Uterus (tissue), 4 donors: Measurements from ENCODE around the gene GRXCR1. TPM values are rescaled to one million over a fixed set of nuclear protein-coding genes. Genes with fewer than 3 reads are reported as not detected.

Experiments used
- DNase-seq, 2 donors: peaks; one replicate each; pipeline ENCODE4 v3.0.0-alpha.2; 2019 to 2020
- H3K27ac ChIP-seq, 2 donors: fragments of 200-600 bp; sonication (generic); 1 replicate in 1 of 2; 2 replicates in 1 of 2; pipeline ENCODE4 v1.5.1; 2016 to 2018
- H3K27me3 ChIP-seq, 2 donors: fragments of 200-600 bp; sonication (generic); one replicate each; pipeline ENCODE4 v1.5.1; 2018 to 2019; ENCODE audit warnings: control low read depth in 1 of 2
- H3K36me3 ChIP-seq, 2 donors: fragments of 200-600 bp; sonication (generic); one replicate each; pipeline ENCODE4 v1.5.1; 2019; ENCODE audit warnings: control low read depth in 1 of 2
- H3K4me1 ChIP-seq, 2 donors: fragments of 200-600 bp; sonication (generic); one replicate each; pipeline ENCODE4 v1.5.1; 2018 to 2019; ENCODE audit warnings: control low read depth in 1 of 2
- H3K4me3 ChIP-seq, 2 donors: fragments of 200-600 bp; sonication (generic); 1 replicate in 1 of 2; 2 replicates in 1 of 2; pipeline ENCODE4 v1.5.1; 2018 to 2019; ENCODE audit warnings: mild to moderate bottlenecking in 1 of 2
- H3K9me3 ChIP-seq, 2 donors: fragments of 200-600 bp; sonication (generic); one replicate each; pipeline ENCODE4 v1.5.1; 2019; ENCODE audit warnings: control low read depth in 1 of 2
- CTCF ChIP-seq, 4 experiments: fragments of 200-600 bp in 2 of 4; fragments of 450-650 bp in 2 of 4; sonication (generic) in 2 of 4; IDR thresholded peaks; one replicate each; pipeline ENCODE4 v1.5.1; 2016 to 2019; ENCODE audit warnings: antibody characterized with exemption in 4 of 4, mild to moderate bottlenecking in 2 of 4, moderate library complexity in 1 of 4
- POLR2A ChIP-seq, 2 donors: fragments of 450-650 bp; IDR thresholded peaks; one replicate each; pipeline ENCODE4 v1.6.1; 2016; ENCODE audit warnings: antibody characterized with exemption in 2 of 2, mild to moderate bottlenecking in 1 of 2, moderate library complexity in 1 of 2
- intact Hi-C: fragments of 100-400 bp; cut with DNase I; formaldehyde crosslinking; loops from one replicate; pipeline ENCODE4 v1.15.1; 2023; ENCODE audit warnings: low total_unique reads
- total RNA-seq, 4 donors: library from RNA; depleted of rRNA in 3 of 4; stranded (reverse); fragments of >200 nt in 3 of 4; gene quantifications; one replicate each; pipeline versions ENCODE4 v1.1.0 to v1.2.4, GENCODE V29; 2014 to 2023
- donor health status: DM: yes; HTN: yes; CAD: no.

The GRXCR1 gene
- total RNA-seq, 4 donors from 2014 or later, result not detected

- Histone ChIP-seq H3K4me1 (no peaks in the 10 kb centered on the region), H3K27me3 (no peaks in the 10 kb centered on the region), H3K27ac (no peak overlapping the region), H3K4me3 (no peak overlapping the region), H3K9me3 (no peaks in the 10 kb centered on the region), H3K36me3 (no peaks in the 10 kb centered on the region)
- no peak for TF ChIP-seq CTCF (IDR thresholded peaks at IDR 0.05)
- no peak for TF ChIP-seq POLR2A (IDR thresholded peaks at IDR 0.05)
- no peak for DNase-seq
- intact Hi-C loops, result no loop called here
These were observed 30.9 kb downstream of the GRXCR1 start for GRCh38 chr4:42923431-42923830.

- H3K4me3 ChIP-seq, result no peak overlapping the region
- H3K4me1 ChIP-seq, result no peaks in the 10 kb centered on the region
- H3K9me3 ChIP-seq, result no peaks in the 10 kb centered on the region
- TF ChIP-seq POLR2A (IDR thresholded peaks at IDR 0.05) (no peak), CTCF (IDR thresholded peaks at IDR 0.05) (no peak)
- no peaks in the 10 kb centered on the region for H3K36me3 ChIP-seq
- DNase-seq, result no peak
- H3K27ac ChIP-seq, result no peak overlapping the region
- no peaks in the 10 kb centered on the region for H3K27me3 ChIP-seq
- intact Hi-C loops, result no loop called here
These were observed 33.4 kb downstream of the GRXCR1 start for GRCh38 chr4:42925921-42926320.

- TF ChIP-seq CTCF (IDR thresholded peaks at IDR 0.05) (no peak), POLR2A (IDR thresholded peaks at IDR 0.05) (no peak)
- Histone ChIP-seq H3K36me3 (no peaks in the 10 kb centered on the region), H3K27me3 (no peaks in the 10 kb centered on the region), H3K4me3 (no peak overlapping the region), H3K9me3 (no peaks in the 10 kb centered on the region), H3K27ac (no peak overlapping the region), H3K4me1 (no peaks in the 10 kb centered on the region)
- intact Hi-C loops, result no loop called here
- DNase-seq, result no peak
These were observed 35.4 kb downstream of the GRXCR1 start for GRCh38 chr4:42927946-42928345.

GRCh38 chr4:42928582-42928981 is 36.1 kb downstream of the GRXCR1 start:
- no peaks in the 10 kb centered on the region for H3K4me1 ChIP-seq
- no peaks in the 10 kb centered on the region for H3K9me3 ChIP-seq
- H3K27ac ChIP-seq, result no peak overlapping the region
- no peaks in the 10 kb centered on the region for H3K27me3 ChIP-seq
- TF ChIP-seq CTCF (IDR thresholded peaks at IDR 0.05) (no peak), POLR2A (IDR thresholded peaks at IDR 0.05) (no peak)
- intact Hi-C loops, result no loop called here
- no peaks in the 10 kb centered on the region for H3K36me3 ChIP-seq
- DNase-seq, result no peak
- no peak overlapping the region for H3K4me3 ChIP-seq

GRCh38 chr4:42942216-42942615 is 49.7 kb downstream of the GRXCR1 start:
- no peak for DNase-seq
- TF ChIP-seq CTCF (IDR thresholded peaks at IDR 0.05) (no peak), POLR2A (IDR thresholded peaks at IDR 0.05) (no peak)
- Histone ChIP-seq H3K36me3 (no peaks in the 10 kb centered on the region), H3K4me1 (no peaks in the 10 kb centered on the region), H3K27ac (no peak overlapping the region), H3K4me3 (no peak overlapping the region), H3K9me3 (no peaks in the 10 kb centered on the region), H3K27me3 (no peaks in the 10 kb centered on the region)
- intact Hi-C loops, result no loop called here
